Epithelial cell of esophagus (primary cell): ENCODE data around the gene EMP1.

Experiments used
- DNase-seq: peaks from one replicate; pipeline ENCODE4 v3.0.0; 2010; ENCODE audit warnings: low read depth
- H3K4me3 ChIP-seq: 2 replicates; pipeline ENCODE4 v1.5.1; 2011; ENCODE audit warnings: mild to moderate bottlenecking, low read length, control low read depth
- TF ChIP-seq, protein P1 (sequence below): IDR thresholded peaks from 2 replicates; pipeline ENCODE4 v1.5.1; 2011; ENCODE audit warnings: low read depth, mild to moderate bottlenecking, low read length, control low read depth, inconsistent platforms; ENCODE audit not compliant: insufficient read depth; ENCODE audit errors: missing control alignments

The EMP1 gene

GRCh38 chr12:13219320-13219719 is 22.8 kb downstream of the EMP1 start:
- no peak overlapping the region for H3K4me3 ChIP-seq

DNA sequence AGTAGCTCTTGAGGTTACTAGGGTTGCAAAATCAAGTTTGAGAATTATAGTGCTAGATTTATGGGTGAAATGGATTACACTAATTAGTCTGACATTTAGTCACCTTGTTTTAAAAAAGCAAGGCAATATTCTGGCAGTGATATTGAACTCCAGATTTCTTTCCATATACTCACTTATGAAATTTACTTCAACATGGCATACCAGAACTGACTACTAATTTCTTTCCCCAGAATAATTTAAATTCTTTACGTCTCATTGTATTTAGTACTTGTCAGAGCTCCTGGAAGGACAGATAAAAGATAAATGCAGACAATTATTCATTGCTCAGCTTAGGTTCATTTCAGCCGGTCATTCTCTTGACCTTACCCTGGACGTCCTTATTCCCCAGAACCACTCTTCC is 24.3 kb downstream of the EMP1 start:
- no peak for DNase-seq
- TF ChIP-seq, protein P1, sequence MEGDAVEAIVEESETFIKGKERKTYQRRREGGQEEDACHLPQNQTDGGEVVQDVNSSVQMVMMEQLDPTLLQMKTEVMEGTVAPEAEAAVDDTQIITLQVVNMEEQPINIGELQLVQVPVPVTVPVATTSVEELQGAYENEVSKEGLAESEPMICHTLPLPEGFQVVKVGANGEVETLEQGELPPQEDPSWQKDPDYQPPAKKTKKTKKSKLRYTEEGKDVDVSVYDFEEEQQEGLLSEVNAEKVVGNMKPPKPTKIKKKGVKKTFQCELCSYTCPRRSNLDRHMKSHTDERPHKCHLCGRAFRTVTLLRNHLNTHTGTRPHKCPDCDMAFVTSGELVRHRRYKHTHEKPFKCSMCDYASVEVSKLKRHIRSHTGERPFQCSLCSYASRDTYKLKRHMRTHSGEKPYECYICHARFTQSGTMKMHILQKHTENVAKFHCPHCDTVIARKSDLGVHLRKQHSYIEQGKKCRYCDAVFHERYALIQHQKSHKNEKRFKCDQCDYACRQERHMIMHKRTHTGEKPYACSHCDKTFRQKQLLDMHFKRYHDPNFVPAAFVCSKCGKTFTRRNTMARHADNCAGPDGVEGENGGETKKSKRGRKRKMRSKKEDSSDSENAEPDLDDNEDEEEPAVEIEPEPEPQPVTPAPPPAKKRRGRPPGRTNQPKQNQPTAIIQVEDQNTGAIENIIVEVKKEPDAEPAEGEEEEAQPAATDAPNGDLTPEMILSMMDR: no peak
- no peak overlapping the region for H3K4me3 ChIP-seq

More at GRCh38 chr12:13219320-13219719, 22.8 kb downstream of the EMP1 start:
- TF ChIP-seq, protein P1: no peak
- DNase-seq: no peak

DNA sequence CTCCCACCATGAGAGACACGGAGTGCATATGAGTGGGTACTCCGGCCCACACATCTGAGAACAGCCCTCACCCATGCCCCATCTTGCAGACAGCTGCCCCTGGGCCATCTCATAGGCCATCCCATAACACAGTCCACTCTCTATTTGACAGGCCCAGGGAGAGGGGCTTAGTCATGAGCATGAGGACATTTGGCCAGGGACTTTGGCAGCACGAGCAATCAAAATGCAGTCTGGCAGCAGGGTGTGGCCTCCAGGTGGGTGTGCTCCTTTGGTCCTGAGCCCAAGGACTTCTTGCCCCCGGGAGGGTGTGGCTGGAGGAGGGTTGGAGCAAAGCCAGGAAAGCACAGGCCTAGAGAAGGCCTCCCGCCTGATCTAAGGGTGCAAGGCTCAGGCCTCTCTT is 25.6 kb downstream of the EMP1 start:
- TF ChIP-seq, protein P1: no peak
- peak; percentile 54 for DNase-seq
- no peak overlapping the region for H3K4me3 ChIP-seq

- H3K4me3 ChIP-seq: no peak overlapping the region
- peak; percentile 95 for DNase-seq
- TF ChIP-seq, protein P1: no peak
These were observed 26.8 kb downstream of the EMP1 start for GRCh38 chr12:13223179-13223804.

DNA sequence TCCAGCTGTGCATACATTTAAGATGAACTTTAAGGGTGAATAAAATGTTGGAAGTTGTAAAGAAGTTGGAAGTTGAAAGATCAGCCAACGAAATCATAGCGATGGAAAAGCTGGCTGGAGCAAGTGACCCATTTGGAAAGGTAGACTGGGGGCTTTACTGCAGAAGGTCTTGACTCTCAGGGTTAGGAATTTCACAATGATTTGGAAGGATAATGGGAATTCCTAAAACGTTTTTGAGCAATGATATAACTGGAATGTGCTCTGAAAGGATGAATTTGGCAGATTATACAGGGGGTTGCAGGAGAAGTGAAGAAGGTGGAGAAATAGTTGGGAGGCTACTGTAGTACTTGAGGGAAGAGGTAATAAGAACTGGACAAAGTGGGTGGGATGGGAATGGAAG is 27.4 kb downstream of the EMP1 start:
- no peak overlapping the region for H3K4me3 ChIP-seq

GRCh38 chr12:13227191-13227590 is 30.7 kb downstream of the EMP1 start:
- TF ChIP-seq, protein P1: no peak
- no peak overlapping the region for H3K4me3 ChIP-seq
- no peak for DNase-seq

More for the DNA sequence above, 27.4 kb downstream of the EMP1 start:
- DNase-seq: no peak
- TF ChIP-seq, protein P1: no peak

GRCh38 chr12:13228579-13228978 is 32.1 kb downstream of the EMP1 start:
- no peak overlapping the region for H3K4me3 ChIP-seq
- TF ChIP-seq, protein P1: no peak
- no peak for DNase-seq
